NCI-H1105 treated with DMSO at 0.1 percent for 48 hours (cell line): ENCODE data around the gene CYB561A3.
A peak's percentile ranks its signal among the peaks of the same experiment; 100 is the strongest.

Experiments
- DNase-seq: peaks from one replicate; lab custom pipeline; 2025; lab: John Stamatoyannopoulos, UW

The CYB561A3 gene

GRCh38 chr11:61345170-61345610 is 16.5 kb downstream of the CYB561A3 start:
- no peak for DNase-seq

GRCh38 chr11:61343792-61344745 is 17.6 kb downstream of the CYB561A3 start:
- DNase-seq = no peak

GRCh38 chr11:61342207-61342803 is 19.4 kb downstream of the CYB561A3 start:
- DNase-seq = no peak

- no peak for DNase-seq
These were observed 20.0 kb downstream of the CYB561A3 start for GRCh38 chr11:61341706-61342105.

- no peak for DNase-seq
These were observed 20.7 kb downstream of the CYB561A3 start for GRCh38 chr11:61340979-61341378.

- no peak for DNase-seq
These were observed 22.2 kb downstream of the CYB561A3 start for GRCh38 chr11:61339490-61339878.

- DNase-seq = no peak
These were observed 22.7 kb downstream of the CYB561A3 start for GRCh38 chr11:61338783-61339489.

- DNase-seq = no peak
These were observed 23.8 kb downstream of the CYB561A3 start for GRCh38 chr11:61337706-61338470.

- peak; percentile 82 for DNase-seq
These were observed 25.3 kb downstream of the CYB561A3 start for GRCh38 chr11:61336171-61336935.

GRCh38 chr11:61335355-61335710 is 26.3 kb downstream of the CYB561A3 start:
- DNase-seq = no peak

GRCh38 chr11:61334434-61335354 is 27.0 kb downstream of the CYB561A3 start:
- no peak for DNase-seq

GRCh38 chr11:61333550-61334433 is 27.9 kb downstream of the CYB561A3 start:
- no peak for DNase-seq

- peak; percentile 93 for DNase-seq
These were observed 28.7 kb downstream of the CYB561A3 start, which contains the start of the genes DDB1 and TKFC for GRCh38 chr11:61332797-61333549. DDB1 (minus strand) TSS chr11:61333105; CDS start chr11:61332968, 137 bp downstream. TKFC (plus strand) TSS chr11:61333228; CDS start chr11:61334729, 1,501 bp downstream.

- DNase-seq = no peak
These were observed 29.3 kb downstream of the CYB561A3 start for GRCh38 chr11:61332281-61332796.

- DNase-seq = no peak
These were observed 30.0 kb downstream of the CYB561A3 start for GRCh38 chr11:61331651-61332050.

GRCh38 chr11:61329871-61330270 is 31.8 kb downstream of the CYB561A3 start:
- no peak for DNase-seq

- no peak for DNase-seq
These were observed 33.3 kb downstream of the CYB561A3 start for GRCh38 chr11:61328351-61328750.

- DNase-seq = no peak
These were observed 34.0 kb downstream of the CYB561A3 start for GRCh38 chr11:61327669-61328071.
